Stimulated activated naive CD8-positive, alpha-beta T cell treated with anti-CD3 and anti-CD28 coated beads, Interleukin-15, amount 100 ng/mL, for 72 hours (primary cell): ENCODE results near the gene PLPP7.
A peak's percentile ranks its signal among the peaks of the same experiment; 100 is the strongest.

Source experiments
- ATAC-seq: fragments of 150-1000 bp; cut with Tn5 transposase; 2 replicates; pipeline ENCODE4 v1.10.0; 2021; ENCODE audit warnings: mild to moderate bottlenecking, moderate library complexity
- DNase-seq, 2 donors: peaks; one replicate each; pipeline ENCODE4 v3.0.0; 2021 to 2022
- H3K27ac Mint-ChIP-seq, 2 donors: one replicate each; pipeline ENCODE4 v1.8.0; 2022; ENCODE audit warnings: mild to moderate bottlenecking in 2 of 2, mixed read lengths in 2 of 2, moderate library complexity in 2 of 2
- H3K27me3 Mint-ChIP-seq: one replicate; pipeline ENCODE4 v1.8.0; 2022; ENCODE audit warnings: mixed read lengths
- H3K4me1 Mint-ChIP-seq: one replicate; pipeline ENCODE4 v1.8.0; 2022; ENCODE audit warnings: mild to moderate bottlenecking, mixed read lengths
- H3K4me3 Mint-ChIP-seq, 2 donors: one replicate each; pipeline ENCODE4 v1.8.0; 2022; ENCODE audit warnings: mild to moderate bottlenecking in 2 of 2, mixed read lengths in 2 of 2, moderate library complexity in 1 of 2
- H3K9me3 Mint-ChIP-seq, 2 donors: one replicate each; pipeline ENCODE4 v1.8.0; 2022; ENCODE audit warnings: mixed read lengths in 2 of 2

PLPP7 gene

DNA sequence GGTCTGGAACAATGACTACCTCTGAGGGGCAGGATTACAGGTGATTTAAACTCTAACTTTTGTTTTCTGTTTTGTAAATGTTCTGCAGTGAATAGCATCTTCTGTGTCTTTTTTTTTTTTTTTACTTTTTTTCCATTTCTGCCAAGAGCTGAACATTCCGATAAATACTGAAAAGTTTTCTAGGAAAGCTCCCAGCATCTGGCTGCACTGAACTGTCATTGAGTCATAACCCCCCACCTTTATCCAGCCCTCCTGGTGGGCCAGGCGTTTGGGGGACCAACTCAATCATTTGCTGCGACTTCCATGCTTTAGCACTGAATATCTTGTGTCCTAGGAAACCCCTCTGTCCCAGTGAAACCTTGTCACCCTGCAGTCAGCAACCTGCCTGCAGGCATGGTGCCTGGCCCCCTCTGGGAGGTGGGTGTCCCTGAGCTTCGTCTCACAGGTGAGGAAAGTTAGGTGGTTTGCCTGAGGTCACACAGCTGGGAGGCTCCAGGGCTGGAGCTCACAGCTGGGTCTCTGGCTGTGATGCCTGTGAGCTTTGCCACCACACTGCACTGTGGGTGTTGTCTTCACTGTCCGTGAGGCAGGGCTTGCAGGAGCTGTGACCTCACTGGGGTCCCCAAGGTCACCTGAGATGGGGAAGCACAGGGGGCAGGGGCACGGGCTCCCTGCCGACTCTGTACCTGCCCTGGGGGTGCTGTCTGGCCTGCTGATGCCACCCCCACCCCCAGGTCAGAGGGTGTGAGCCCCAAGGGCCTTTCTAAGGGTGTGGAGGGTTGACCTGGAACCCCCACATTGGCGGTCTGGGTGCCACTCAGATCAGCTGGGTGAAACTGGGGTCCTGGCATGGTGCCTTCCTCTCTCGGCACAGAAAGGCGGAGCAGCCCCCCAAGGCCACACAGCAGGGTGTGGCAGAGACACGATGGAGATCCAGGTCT lies 14.1 kb downstream of the PLPP7 start:
- Mint-ChIP-seq H3K4me1 (no peaks in the 10 kb centered on the region), H3K27me3 (no peaks in the 10 kb centered on the region), H3K9me3 (no peaks in the 10 kb centered on the region), H3K4me3 (no peak overlapping the region), H3K27ac (no peak overlapping the region)
- DNase-seq (no peak), ATAC-seq (no peak)

DNA sequence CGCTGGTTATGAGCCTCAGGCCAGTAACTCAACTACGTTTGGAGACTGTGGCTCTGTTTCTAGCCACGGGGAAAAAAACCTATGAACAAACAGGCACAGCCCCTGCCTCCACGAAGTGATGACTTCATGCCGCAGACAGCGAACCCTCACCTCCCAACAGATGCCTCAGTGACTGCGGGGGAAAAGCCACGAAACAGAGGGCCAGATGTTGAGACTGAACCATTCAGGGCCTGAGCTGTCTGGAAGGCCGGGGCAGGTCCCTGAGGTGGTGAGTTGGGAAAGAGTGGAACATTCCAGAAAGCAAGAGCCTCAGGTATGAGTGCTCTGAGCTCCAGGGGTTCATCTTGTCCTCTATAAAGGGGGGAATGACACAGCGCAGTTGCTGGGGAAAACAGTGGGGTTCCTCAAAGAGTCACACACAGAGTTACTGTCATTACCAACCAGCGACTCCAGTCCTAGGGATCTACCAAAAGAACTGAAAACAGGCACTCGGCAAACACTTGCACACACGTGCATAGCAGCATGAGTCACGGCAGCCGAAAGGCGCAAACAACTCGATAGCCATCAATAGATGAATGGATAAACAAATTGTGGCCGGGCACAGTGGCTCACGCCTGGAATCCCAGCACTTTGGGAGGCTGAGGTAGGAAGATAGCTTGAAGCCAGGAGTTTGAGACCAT lies 15.3 kb downstream of the PLPP7 start:
- no peak overlapping the region for H3K4me3 Mint-ChIP-seq
- H3K9me3 Mint-ChIP-seq: no peaks in the 10 kb centered on the region
- no peaks in the 10 kb centered on the region for H3K27me3 Mint-ChIP-seq
- H3K4me1 Mint-ChIP-seq: no peaks in the 10 kb centered on the region
- no peak for DNase-seq
- no peak overlapping the region for H3K27ac Mint-ChIP-seq
- ATAC-seq: no peak

DNA sequence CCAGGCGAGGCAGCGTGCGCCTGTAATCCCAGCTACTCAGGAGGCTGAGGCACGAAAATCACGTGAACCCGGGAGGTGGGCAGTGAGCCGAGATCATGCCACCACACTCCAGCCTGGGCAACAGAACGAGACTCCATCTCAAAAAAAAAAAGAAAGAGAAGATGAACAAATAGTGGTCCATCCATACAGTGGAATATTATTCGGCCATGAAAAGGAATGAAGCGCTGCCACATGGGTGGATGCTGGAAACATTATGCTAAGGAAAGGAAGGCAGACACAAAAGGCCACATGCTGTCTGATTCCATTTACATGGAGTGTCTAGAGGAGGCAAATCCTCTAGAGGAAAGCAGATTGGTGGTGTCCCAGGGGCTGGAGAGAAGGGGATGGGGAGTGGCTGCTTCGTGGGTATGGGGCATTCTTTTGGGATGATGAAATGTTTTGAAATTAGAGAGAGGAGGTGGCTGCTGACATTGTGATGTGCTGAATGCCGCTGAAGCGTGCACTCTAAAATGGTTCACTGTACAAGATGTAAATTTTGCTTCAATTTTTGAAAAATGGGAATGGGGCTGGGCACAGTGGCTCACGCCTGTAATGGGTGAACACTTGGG lies 17.0 kb downstream of the PLPP7 start:
- H3K27ac Mint-ChIP-seq: no peak overlapping the region
- H3K4me3 Mint-ChIP-seq: no peak overlapping the region
- H3K4me1 Mint-ChIP-seq: peaks cover 12% of the 10 kb centered on the region
- ATAC-seq (no peak), DNase-seq (no peak)
- H3K9me3 Mint-ChIP-seq: no peaks in the 10 kb centered on the region
- no peaks in the 10 kb centered on the region for H3K27me3 Mint-ChIP-seq

DNA sequence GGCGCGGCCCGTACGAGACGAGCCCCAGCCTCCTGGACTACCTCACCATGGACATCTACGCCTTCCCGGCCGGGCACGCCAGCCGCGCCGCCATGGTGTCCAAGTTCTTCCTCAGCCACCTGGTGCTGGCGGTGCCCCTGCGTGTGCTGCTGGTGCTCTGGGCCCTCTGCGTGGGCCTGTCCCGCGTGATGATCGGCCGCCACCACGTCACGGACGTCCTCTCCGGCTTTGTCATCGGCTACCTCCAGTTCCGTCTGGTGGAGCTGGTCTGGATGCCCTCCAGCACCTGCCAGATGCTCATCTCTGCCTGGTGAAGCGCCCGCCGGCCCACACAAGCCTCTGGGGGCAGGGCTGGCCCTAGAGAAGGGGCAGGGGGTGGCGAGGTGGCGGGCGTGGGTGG lies 18.5 kb downstream of the PLPP7 start:
- ATAC-seq (no peak), DNase-seq (no peak)
- Mint-ChIP-seq H3K4me3 (no peak overlapping the region), H3K9me3 (no peaks in the 10 kb centered on the region), H3K27me3 (no peaks in the 10 kb centered on the region), H3K4me1 (peaks cover 12% of the 10 kb centered on the region), H3K27ac (no peak overlapping the region)

DNA sequence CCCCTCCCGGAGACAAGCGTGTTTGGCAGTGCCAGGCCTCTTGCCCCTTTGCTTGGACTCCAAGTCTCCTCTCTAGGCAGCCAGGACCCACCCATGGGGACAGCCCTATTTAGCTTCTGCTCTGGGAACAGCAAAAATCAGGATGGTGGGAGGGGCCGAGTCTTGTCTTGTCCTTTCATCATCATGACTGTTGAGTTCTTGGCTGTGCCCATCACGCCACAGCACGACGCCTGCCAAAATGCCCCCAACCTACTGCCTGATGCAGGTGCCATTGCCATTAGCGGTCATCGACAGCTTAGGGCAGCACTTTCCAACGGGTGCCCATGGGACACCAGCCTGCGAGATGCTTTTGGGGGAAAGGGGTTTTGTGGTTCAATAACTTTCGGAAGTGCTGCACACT lies 18.9 kb downstream of the PLPP7 start:
- no peak overlapping the region for H3K4me3 Mint-ChIP-seq
- no peak for ATAC-seq
- H3K27ac Mint-ChIP-seq: no peak overlapping the region
- no peaks in the 10 kb centered on the region for H3K27me3 Mint-ChIP-seq
- no peak for DNase-seq
- no peaks in the 10 kb centered on the region for H3K9me3 Mint-ChIP-seq
- peaks cover 12% of the 10 kb centered on the region for H3K4me1 Mint-ChIP-seq

DNA sequence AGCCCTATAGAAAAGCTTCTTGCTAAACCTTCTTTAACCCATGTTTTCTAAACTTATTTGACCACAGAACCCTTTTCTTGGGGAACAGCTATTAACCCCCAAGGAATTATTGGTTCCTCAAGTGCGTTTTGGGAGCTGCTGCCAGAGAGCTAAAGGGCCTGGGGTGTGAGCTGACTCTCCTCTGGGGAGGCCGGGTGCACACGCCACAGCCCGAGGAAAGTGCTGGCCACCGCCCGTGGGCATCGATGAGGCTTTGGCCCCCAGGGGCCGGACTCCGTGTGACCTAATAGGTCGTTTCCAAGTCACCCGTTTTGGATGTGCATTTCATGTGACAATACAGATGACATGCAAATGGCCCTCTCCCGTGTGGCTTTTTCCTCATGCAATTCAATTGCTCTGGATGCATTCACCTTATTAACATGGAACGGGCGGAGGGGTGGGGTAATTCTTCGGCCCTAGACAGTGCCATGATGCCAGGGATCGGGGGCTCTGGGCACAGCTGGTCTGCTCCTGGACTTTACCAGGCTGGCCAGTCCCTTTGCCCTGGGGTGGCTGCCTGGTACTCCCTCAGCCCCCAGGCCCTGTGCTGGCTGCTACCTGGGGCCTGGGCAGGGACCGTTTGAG lies 19.5 kb downstream of the PLPP7 start:
- no peaks in the 10 kb centered on the region for H3K9me3 Mint-ChIP-seq
- H3K4me3 Mint-ChIP-seq: no peak overlapping the region
- H3K27ac Mint-ChIP-seq: no peak overlapping the region
- no peak for DNase-seq
- ATAC-seq: no peak
- peaks cover 12% of the 10 kb centered on the region for H3K4me1 Mint-ChIP-seq
- no peaks in the 10 kb centered on the region for H3K27me3 Mint-ChIP-seq

DNA sequence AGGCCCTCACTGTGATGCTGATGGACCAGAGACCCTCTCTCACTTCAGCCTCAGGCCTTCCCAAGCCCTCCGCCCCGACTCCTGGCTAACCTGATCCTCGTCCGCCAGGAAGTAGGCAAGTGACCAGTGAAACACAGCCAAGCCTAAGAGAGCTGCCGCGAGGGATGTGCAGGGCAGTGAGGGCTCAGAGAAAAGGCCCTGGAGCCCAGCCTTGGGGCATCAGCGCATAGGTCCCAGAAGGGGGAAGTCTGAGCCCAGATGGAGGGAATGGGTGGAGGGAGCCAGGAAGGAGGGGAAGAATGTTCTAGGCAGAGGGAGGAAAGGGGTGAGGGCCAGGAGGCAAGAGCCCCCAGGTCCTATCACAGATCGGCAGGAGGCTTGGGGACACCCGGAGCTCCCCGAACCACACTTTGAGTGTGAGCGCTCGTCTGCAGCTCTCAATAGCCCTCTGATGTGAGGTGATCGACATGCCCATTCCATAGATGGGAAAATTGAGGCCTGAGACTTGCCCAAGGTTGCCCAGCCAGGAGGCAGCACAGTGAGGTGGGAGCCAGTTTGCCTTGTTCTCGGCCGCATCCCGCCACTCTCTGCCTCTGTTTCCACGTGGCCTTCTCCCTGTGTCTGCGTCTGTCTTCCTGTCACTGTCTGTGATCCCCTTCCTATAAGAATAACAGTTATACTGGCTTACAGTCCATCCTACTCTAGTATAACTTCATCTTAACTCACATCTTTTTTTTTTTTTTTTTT lies 20.2 kb downstream of the PLPP7 start:
- ATAC-seq: no peak
- Mint-ChIP-seq H3K27me3 (no peaks in the 10 kb centered on the region), H3K4me3 (no peak overlapping the region), H3K27ac (no peak overlapping the region), H3K9me3 (no peaks in the 10 kb centered on the region), H3K4me1 (peaks cover 12% of the 10 kb centered on the region)
- no peak for DNase-seq

DNA sequence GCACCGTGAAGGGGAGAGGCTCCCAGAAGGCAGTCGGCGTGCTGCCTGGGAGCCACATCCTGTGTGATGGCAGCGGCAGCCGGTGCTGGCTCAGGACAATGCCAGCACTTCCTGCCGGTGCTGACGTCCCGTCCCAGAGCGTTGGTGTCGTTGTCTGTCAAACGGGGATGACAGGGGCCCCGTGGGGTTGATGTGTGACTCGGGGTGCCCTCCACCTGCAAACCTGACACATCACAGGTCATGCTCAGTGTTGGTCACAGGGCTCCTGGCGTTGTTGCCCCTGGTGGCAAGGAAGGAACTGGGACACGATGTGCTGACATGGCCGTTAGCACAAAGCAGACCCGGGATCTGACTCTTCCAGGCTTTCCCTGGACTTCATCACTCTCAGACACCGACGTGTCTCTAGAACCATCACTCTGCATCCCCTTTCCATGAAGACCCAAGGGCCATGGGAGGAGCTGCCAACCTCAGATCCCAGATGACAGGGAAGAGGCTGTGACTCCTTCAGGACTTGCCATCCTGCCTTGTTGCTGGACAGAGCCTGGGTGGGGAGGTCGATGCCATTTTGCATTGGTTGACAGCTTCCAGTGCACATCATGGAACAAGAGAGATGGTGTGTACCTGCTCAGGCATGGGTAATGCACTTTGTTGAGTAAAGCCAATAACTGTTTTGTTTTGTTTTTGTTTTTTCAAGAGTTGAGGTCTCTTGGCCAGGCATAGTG lies 21.5 kb downstream of the PLPP7 start:
- ATAC-seq (peak; percentile 96), DNase-seq (peak; percentile 57 to 78)
- H3K4me1 Mint-ChIP-seq: peaks cover 12% of the 10 kb centered on the region
- peak overlapping the region; percentile 65 to 76 for H3K4me3 Mint-ChIP-seq
- no peaks in the 10 kb centered on the region for H3K27me3 Mint-ChIP-seq
- peak overlapping the region; percentile 79 to 89 for H3K27ac Mint-ChIP-seq
- H3K9me3 Mint-ChIP-seq: no peaks in the 10 kb centered on the region

DNA sequence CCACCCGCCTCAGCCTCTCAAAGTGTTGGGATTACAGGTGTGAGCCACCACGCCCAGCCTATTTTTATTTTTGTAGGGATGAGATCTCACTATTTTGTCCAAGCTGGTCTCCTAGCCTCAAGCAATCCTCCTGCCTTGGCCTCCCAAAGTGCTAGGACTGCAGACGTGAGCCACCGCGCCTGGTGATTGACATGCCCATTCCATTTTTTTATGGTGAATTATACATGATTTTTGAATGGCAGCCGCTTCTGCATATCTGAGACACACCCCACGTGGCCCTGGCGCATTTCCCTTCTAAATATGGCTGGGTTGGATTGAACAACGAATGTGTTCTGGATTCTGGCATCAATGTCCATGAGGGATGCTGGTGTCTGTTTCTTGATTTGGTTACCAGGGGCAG lies 22.7 kb downstream of the PLPP7 start:
- no peak for ATAC-seq
- Mint-ChIP-seq H3K27me3 (no peaks in the 10 kb centered on the region), H3K27ac (no peak overlapping the region), H3K9me3 (no peaks in the 10 kb centered on the region), H3K4me3 (no peak overlapping the region), H3K4me1 (peaks cover 12% of the 10 kb centered on the region)
- DNase-seq: no peak

DNA sequence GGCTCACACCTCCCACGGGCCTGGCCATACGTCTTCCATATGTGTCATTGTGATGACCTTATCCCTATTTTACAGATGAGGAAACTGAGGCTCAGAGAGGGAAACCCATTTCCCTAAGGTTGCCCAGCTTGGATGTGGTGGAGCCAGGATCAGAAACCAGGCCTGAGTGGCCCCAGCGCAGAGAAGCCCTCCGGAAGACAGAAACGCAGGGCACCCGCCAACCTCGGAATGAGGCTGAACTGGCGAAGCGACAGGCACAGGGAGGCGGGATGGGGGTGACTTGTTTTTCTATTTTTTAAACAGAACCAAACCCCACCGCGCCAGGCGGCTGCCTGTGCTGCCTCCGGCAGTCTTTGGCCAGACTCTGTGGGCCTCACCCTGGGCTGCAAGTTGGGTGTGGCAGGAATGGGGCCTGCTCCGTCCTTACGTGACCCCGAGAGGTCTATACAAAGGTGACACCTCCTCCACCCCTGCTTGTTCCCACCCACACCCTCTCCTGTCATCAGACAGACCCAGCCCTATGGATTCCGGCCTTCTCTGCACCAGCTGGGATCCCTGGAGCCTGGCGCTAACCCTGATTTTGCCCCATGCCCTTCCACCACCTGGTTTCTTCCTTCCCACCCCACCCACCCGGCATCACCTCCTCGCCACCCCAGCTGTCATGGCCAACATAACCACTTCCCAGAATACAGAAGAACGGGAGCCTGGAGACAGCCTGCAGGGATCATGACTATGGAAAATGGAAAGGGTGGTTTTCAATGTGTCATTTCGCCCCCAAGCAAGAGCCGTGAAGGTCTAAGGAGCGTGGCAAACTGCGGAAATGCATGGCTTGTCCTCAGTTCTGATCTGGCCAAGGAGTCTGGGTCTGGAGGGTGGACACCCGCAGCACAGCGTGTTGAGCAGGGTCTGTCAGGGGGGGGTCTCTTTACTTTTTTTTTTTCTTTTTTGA lies 23.6 kb downstream of the PLPP7 start:
- Mint-ChIP-seq H3K4me3 (no peak overlapping the region), H3K27me3 (no peaks in the 10 kb centered on the region), H3K27ac (no peak overlapping the region), H3K4me1 (peaks cover 12% of the 10 kb centered on the region), H3K9me3 (no peaks in the 10 kb centered on the region)
- no peak for ATAC-seq
- no peak for DNase-seq

DNA sequence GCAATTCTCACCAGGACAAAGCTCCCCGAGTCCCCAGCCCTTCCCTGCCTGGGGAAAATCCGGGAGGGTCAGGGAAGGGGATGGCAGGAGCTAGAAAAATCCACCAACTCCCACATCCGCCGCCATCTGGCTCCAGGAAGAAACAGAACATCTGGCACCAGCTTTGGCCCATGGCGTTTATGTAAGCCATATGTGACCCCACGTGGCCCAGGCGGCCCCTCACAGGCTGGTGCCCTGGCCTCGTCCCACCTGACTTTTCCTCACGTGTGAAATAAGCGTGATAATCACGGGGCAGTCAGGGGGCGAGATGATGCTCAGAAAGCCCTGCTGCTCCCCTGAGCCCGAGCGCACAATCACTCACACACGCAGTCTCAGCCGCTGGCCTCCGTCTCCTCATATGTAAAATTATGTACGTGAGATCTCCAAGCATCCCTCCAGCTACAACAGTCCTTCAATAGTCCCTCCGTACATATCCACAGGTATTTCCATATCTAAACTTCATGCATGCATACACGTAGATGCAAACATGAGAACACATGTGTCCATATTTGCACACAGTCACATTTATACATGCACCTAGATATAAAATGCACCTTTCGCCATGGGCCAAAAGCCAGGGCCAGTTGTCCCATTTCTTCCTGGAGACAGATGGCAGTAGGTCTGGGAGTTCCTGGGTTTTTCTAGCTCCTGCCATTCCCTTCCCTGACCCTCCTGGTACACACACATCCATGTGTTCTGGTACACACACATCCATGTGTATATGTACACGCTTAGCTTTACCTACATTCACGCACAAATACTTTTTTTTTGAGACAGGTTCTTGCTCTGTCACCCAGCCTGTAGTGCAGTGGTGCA lies 28.9 kb downstream of the PLPP7 start:
- no peaks in the 10 kb centered on the region for H3K9me3 Mint-ChIP-seq
- no peak overlapping the region for H3K4me3 Mint-ChIP-seq
- H3K4me1 Mint-ChIP-seq: no peaks in the 10 kb centered on the region
- no peak for DNase-seq
- ATAC-seq: no peak
- no peaks in the 10 kb centered on the region for H3K27me3 Mint-ChIP-seq
- H3K27ac Mint-ChIP-seq: no peak overlapping the region

DNA sequence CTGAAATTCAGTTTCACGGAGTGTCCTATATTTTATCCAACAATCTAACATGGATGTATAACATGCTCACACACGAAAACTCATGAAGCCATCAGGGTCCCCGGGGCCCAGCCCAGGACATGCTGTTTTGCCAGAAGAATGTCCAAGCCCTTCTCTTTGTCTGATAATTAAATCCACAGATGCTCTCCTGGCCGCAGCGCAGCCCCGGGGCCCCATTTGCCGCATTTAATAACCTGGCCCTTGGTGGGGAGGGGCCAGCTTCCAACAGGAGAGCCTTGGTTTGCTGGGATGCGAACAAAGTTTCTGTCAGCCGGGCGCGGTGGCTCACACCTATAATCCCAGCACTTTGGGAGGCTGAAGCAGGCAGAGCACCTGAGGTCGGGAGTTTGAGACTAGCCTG lies 30.0 kb downstream of the PLPP7 start:
- ATAC-seq (no peak), DNase-seq (no peak)
- Mint-ChIP-seq H3K9me3 (no peaks in the 10 kb centered on the region), H3K27ac (no peak overlapping the region), H3K27me3 (no peaks in the 10 kb centered on the region), H3K4me3 (no peak overlapping the region), H3K4me1 (no peaks in the 10 kb centered on the region)

DNA sequence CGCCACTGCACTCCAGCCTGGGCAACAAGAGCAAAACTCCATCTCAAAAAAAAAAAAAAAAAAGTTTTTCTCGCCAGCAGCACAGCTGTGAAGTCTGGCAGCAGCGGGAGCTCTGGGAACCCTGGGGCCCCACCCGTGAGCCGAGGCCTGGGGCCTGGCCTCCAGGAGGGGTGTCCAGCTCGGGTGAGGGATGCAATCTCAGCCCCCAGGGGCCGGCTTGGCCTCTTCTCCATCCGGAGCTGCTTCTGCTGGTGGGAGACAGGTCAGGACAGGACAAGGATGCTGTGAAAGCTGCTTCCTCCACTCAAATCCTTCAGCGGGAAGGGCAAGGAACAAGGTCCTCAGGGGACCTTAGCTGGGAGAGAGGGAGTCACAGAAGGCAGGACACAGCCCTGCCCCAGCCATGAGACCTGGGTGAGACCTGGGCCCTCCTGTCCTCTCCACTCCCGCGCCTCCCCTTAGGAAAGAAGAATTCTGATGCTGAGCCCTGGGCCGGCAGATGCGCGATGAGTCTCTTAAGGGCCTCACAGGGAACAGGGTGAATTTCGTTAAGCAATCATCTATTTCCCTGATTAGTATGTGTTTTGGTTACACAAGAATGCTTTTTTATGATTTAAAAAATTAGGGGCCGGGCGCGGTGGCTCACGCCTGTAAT lies 30.6 kb downstream of the PLPP7 start:
- no peak for DNase-seq
- no peak for ATAC-seq
- Mint-ChIP-seq H3K4me3 (no peak overlapping the region), H3K4me1 (no peaks in the 10 kb centered on the region), H3K27ac (no peak overlapping the region), H3K27me3 (no peaks in the 10 kb centered on the region), H3K9me3 (no peaks in the 10 kb centered on the region)
